ENCODE data around the gene CTNS.

Gene CTNS

DNA sequence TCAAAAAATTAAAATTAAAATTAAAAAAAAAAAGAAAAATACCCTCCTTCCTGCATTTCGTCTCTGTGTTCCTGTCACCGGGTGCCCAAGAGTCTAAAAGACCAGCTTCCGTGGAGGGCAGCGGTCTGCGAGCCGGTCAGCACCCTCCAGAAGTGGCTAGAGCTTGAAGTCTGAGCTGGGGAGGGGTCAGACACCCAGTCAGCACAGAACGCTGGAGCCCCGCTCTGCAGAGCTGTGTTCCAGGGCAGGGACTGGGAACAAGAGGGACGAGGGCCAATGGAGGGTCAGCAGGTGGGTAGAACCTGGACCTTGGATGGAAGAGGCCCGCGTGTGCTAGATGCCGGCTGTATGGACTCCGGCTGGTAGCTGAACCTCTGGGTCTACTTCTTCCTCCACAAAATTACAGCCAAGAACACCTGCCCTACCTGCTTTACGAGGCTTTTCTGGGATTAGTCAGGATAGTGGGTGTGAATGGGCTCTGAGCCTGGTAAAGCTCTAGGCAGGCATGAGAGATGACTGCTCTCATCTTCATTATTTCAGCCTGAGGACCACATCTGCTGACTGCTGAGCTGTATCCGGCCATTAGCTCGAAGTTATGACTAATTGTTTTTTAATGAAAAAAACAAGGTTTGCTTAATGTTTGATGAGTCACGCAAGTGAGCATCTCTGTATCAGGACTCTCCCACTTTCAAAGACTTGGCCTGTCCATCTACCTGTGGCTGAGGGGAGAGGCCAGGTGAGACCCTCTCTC is 33.3 kb upstream of the CTNS start:
- Histone ChIP-seq H3K27ac (ENCODE audit: insufficient read depth in 1 of 2, low read depth in 1 of 2, low read length in 2 of 2, poor library complexity in 1 of 2, severe bottlenecking in 2 of 2) (no peak overlapping the region), H3K4me3 (ENCODE audit: control insufficient read depth in 1 of 7, extremely low read depth in 1 of 7, insufficient read depth in 4 of 7, low read depth in 2 of 7, low read length in 6 of 7) (no peak overlapping the region), H3K27me3 (replicated peaks in 2 of 5; ENCODE audit: control insufficient read depth in 4 of 5, insufficient read depth in 5 of 5, low read length in 4 of 5) (no peaks in the 10 kb centered on the region), H3K36me3 (ENCODE audit: control insufficient read depth in 4 of 4, insufficient read depth in 4 of 4, low read length in 3 of 4) (peaks cover 5 to 17% (median 12%) of the 10 kb centered on the region in 4 experiments), H3K4me1 (ENCODE audit: control extremely low read depth in 1 of 4, control insufficient read depth in 4 of 4, insufficient read depth in 4 of 4, low read length in 3 of 4) (no peaks in the 10 kb centered on the region), H3K9me3 (ENCODE audit: control extremely low read depth in 1 of 5, control insufficient read depth in 4 of 5, insufficient read depth in 2 of 5, low read depth in 1 of 5, low read length in 4 of 5) (no peaks in the 10 kb centered on the region)
- CTCF ChIA-PET: interaction anchor here (0.9 to 1.2 kb wide), 2 partner anchors 43 to 44 kb away, joined by 3 read pairs; no protein-coding TSS in a partner anchor
- POLR2A ChIA-PET: no interaction called here
- 98% methylated on average over 12 of the region's 17 CpGs for WGBS (ENCODE audit: insufficient coverage)
- no peak for DNase-seq

DNA sequence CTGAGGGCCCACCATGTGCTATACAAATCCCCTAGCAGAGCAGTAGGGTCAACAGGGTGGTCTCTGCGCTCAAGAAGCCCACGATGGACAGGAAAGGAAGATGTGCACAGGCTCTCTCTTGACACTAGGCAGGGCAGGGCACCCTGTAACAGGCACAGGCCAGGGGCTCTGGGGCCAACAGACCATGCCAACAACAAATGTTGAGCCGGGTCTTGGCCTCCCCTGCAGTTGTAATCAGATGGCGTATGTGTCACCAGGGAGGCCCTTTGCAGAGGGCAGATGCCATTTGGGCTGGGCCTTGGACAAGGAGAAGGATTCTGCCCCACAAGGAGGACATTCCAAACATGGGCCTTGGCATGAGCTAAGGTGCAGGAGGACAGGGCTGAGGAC is 32.7 kb upstream of the CTNS start:
- Histone ChIP-seq H3K36me3 (ENCODE audit: control insufficient read depth in 4 of 4, insufficient read depth in 4 of 4, low read length in 3 of 4) (peaks cover 5 to 21% (median 13%) of the 10 kb centered on the region in 4 experiments), H3K27ac (ENCODE audit: insufficient read depth in 1 of 2, low read depth in 1 of 2, low read length in 2 of 2, poor library complexity in 1 of 2, severe bottlenecking in 2 of 2) (no peak overlapping the region), H3K27me3 (replicated peaks in 2 of 5; ENCODE audit: control insufficient read depth in 4 of 5, insufficient read depth in 5 of 5, low read length in 4 of 5) (no peaks in the 10 kb centered on the region), H3K4me3 (ENCODE audit: control insufficient read depth in 1 of 7, extremely low read depth in 1 of 7, insufficient read depth in 4 of 7, low read depth in 2 of 7, low read length in 6 of 7) (no peak overlapping the region), H3K4me1 (ENCODE audit: control extremely low read depth in 1 of 4, control insufficient read depth in 4 of 4, insufficient read depth in 4 of 4, low read length in 3 of 4) (no peaks in the 10 kb centered on the region), H3K9me3 (ENCODE audit: control extremely low read depth in 1 of 5, control insufficient read depth in 4 of 5, insufficient read depth in 2 of 5, low read depth in 1 of 5, low read length in 4 of 5) (no peaks in the 10 kb centered on the region)
- CTCF ChIA-PET: interaction anchor here (0.9 kb wide), 1 partner anchor 44 kb away, joined by 3 read pairs; no protein-coding TSS in a partner anchor
- DNase-seq: no peak
- WGBS (ENCODE audit: insufficient coverage): 100% methylated on average over 4 of the region's 4 CpGs
- POLR2A ChIA-PET: no interaction called here

DNA sequence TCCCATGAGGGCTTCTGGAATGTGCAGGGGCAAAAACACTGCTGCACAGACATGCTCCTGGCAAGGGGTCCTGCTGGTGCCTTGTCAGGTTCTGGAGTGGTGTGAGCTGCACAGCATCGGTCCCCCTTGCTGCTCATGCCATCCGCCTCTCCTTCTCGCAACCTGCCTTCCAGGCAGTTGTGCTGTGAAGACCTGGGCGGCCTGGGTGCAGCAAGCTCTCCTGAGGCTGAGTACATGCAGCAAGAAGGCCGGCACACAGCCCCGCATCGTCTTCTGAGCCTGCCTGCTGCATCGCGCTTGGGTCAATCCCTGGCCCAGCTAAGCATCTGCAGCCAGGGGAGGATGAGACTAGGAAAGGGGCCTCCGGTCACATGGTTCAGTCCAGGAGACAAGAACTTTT is 26.9 kb upstream of the CTNS start:
- H3K36me3 ChIP-seq (ENCODE audit: control insufficient read depth in 4 of 4, insufficient read depth in 4 of 4, low read length in 3 of 4): peaks cover 9 to 59% (median 35%) of the 10 kb centered on the region in 4 experiments
- H3K27me3 ChIP-seq (replicated peaks in 2 of 5; ENCODE audit: control insufficient read depth in 4 of 5, insufficient read depth in 5 of 5, low read length in 4 of 5): no peaks in the 10 kb centered on the region
- no peak for DNase-seq
- no peaks in the 10 kb centered on the region for H3K4me1 ChIP-seq (ENCODE audit: control extremely low read depth in 1 of 4, control insufficient read depth in 4 of 4, insufficient read depth in 4 of 4, low read length in 3 of 4)
- no peak overlapping the region for H3K4me3 ChIP-seq (ENCODE audit: control insufficient read depth in 1 of 7, extremely low read depth in 1 of 7, insufficient read depth in 4 of 7, low read depth in 2 of 7, low read length in 6 of 7)
- POLR2A ChIA-PET: no interaction called here
- WGBS (ENCODE audit: insufficient coverage): 97% methylated on average over 10 of the region's 10 CpGs
- CTCF ChIA-PET: no interaction called here
- H3K9me3 ChIP-seq (ENCODE audit: control extremely low read depth in 1 of 5, control insufficient read depth in 4 of 5, insufficient read depth in 2 of 5, low read depth in 1 of 5, low read length in 4 of 5): no peaks in the 10 kb centered on the region
- no peak overlapping the region for H3K27ac ChIP-seq (ENCODE audit: insufficient read depth in 1 of 2, low read depth in 1 of 2, low read length in 2 of 2, poor library complexity in 1 of 2, severe bottlenecking in 2 of 2)

DNA sequence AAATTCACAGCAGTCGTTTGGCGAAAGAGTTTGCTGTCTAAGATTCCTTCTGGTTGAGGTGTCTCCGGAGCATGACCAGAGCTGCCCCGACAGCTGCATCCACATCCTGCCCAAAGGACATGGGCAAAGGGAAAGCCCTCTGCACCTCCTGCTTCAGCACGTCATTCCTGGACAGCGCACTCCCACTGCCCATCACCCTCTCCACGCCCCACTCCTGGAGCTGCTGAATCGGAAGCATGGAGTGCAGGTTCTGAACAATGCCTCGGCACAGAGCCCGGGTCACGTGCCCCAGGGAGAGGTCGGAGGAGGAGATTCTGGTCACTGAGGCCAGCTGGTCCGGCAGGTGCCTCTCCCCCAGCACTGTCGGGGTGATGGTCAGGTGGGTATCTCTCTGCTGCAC is 26.0 kb upstream of the CTNS start:
- CTCF ChIA-PET: interaction anchor here (0.6 kb wide), 2 partner anchors 9 to 26 kb away, joined by 3 read pairs; partner anchors contain the start of genes CTNS and SHPK
- WGBS (ENCODE audit: insufficient coverage): 98% methylated on average over 13 of the region's 14 CpGs
- H3K36me3 ChIP-seq (ENCODE audit: control insufficient read depth in 4 of 4, insufficient read depth in 4 of 4, low read length in 3 of 4): peaks cover 7 to 66% (median 41%) of the 10 kb centered on the region in 4 experiments

DNA sequence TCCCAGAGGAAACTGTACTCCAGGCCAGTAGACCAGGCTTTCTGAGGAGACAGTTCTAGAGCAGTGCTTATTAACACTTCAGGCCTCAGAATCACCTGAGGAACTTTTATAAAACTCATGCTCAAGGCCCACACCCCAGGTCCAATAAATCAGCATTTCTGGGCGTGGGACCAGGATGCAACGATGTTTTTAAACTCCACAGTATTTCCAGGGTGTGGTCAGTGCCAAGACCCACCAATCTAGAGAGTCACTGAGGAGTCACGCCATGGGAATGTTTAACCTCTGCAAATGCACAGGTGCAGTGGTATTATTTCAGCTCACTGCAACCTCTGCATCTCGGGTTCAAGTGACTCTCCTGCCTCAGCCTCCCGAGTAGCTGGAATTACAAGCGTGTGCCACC is 23.4 kb upstream of the CTNS start:
- H3K9me3 ChIP-seq (ENCODE audit: control extremely low read depth in 1 of 5, control insufficient read depth in 4 of 5, insufficient read depth in 2 of 5, low read depth in 1 of 5, low read length in 4 of 5): peaks cover 1 to 13% (median 7%) of the 10 kb centered on the region in 5 experiments
- no peak overlapping the region for H3K27ac ChIP-seq (ENCODE audit: insufficient read depth in 1 of 2, low read depth in 1 of 2, low read length in 2 of 2, poor library complexity in 1 of 2, severe bottlenecking in 2 of 2)
- 96% methylated on average over 4 of the region's 6 CpGs for WGBS (ENCODE audit: insufficient coverage)
- no peak overlapping the region for H3K4me3 ChIP-seq (ENCODE audit: control insufficient read depth in 1 of 7, extremely low read depth in 1 of 7, insufficient read depth in 4 of 7, low read depth in 2 of 7, low read length in 6 of 7)
- CTCF ChIA-PET: interaction anchor here (0.8 kb wide), 1 partner anchor 30 kb away, joined by 3 read pairs; no protein-coding TSS in a partner anchor
- no peaks in the 10 kb centered on the region for H3K27me3 ChIP-seq (replicated peaks in 2 of 5; ENCODE audit: control insufficient read depth in 4 of 5, insufficient read depth in 5 of 5, low read length in 4 of 5)
- no peak for DNase-seq
- H3K36me3 ChIP-seq (ENCODE audit: control insufficient read depth in 4 of 4, insufficient read depth in 4 of 4, low read length in 3 of 4): peaks cover 13 to 74% (median 51%) of the 10 kb centered on the region in 4 experiments
- no peaks in the 10 kb centered on the region for H3K4me1 ChIP-seq (ENCODE audit: control extremely low read depth in 1 of 4, control insufficient read depth in 4 of 4, insufficient read depth in 4 of 4, low read length in 3 of 4)
- POLR2A ChIA-PET: no interaction called here

More for the DNA sequence above, 26.0 kb upstream of the CTNS start:
- H3K9me3 ChIP-seq (ENCODE audit: control extremely low read depth in 1 of 5, control insufficient read depth in 4 of 5, insufficient read depth in 2 of 5, low read depth in 1 of 5, low read length in 4 of 5): no peaks in the 10 kb centered on the region
- POLR2A ChIA-PET: no interaction called here
- no peaks in the 10 kb centered on the region for H3K27me3 ChIP-seq (replicated peaks in 2 of 5; ENCODE audit: control insufficient read depth in 4 of 5, insufficient read depth in 5 of 5, low read length in 4 of 5)
- H3K4me3 ChIP-seq (ENCODE audit: control insufficient read depth in 1 of 7, extremely low read depth in 1 of 7, insufficient read depth in 4 of 7, low read depth in 2 of 7, low read length in 6 of 7): no peak overlapping the region
- H3K27ac ChIP-seq (ENCODE audit: insufficient read depth in 1 of 2, low read depth in 1 of 2, low read length in 2 of 2, poor library complexity in 1 of 2, severe bottlenecking in 2 of 2): no peak overlapping the region
- DNase-seq: no peak
- H3K4me1 ChIP-seq (ENCODE audit: control extremely low read depth in 1 of 4, control insufficient read depth in 4 of 4, insufficient read depth in 4 of 4, low read length in 3 of 4): no peaks in the 10 kb centered on the region

DNA sequence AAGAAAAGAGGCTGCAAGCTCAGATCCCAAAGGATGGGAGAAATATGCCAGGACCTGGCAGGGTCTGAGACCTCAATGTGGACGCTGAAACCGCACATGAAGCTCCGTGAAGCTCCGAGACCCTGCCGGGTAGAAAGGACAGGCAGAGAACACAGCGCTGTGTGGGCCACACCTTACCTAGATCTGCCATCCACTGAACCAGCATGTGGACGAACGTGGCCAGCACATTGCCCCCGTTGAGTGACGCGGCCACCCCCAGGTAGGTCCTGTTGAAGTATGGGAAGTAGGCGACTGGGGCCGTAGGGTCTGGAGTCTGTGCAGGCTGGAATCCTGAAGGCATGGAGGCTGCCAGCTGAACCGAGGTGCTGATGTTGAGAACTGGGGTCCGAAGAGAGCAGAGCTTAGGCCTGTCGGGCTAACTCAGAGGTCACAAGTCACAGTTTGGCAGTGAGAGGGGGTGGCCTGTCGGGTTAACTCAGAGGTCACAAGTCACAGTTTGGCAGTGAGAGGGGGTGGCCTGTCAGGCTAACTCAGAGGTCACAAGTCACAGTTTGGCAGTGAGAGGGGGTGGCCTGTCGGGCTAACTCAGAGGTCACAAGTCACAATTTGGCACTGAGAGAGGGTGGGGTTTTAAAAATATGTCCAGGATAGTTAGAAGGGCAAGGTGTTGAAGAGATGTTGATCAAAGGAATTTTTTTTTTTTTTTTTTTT is 21.2 kb upstream of the CTNS start:
- no peak overlapping the region for H3K4me3 ChIP-seq (ENCODE audit: control insufficient read depth in 1 of 7, extremely low read depth in 1 of 7, insufficient read depth in 4 of 7, low read depth in 2 of 7, low read length in 6 of 7)
- no peak overlapping the region for H3K27ac ChIP-seq (ENCODE audit: insufficient read depth in 1 of 2, low read depth in 1 of 2, low read length in 2 of 2, poor library complexity in 1 of 2, severe bottlenecking in 2 of 2)
- H3K27me3 ChIP-seq (replicated peaks in 2 of 5; ENCODE audit: control insufficient read depth in 4 of 5, insufficient read depth in 5 of 5, low read length in 4 of 5): no peaks in the 10 kb centered on the region
- H3K9me3 ChIP-seq (ENCODE audit: control extremely low read depth in 1 of 5, control insufficient read depth in 4 of 5, insufficient read depth in 2 of 5, low read depth in 1 of 5, low read length in 4 of 5): peaks cover 1 to 21% (median 7%) of the 10 kb centered on the region in 5 experiments
- H3K36me3 ChIP-seq (ENCODE audit: control insufficient read depth in 4 of 4, insufficient read depth in 4 of 4, low read length in 3 of 4): peaks cover 16 to 73% (median 46%) of the 10 kb centered on the region in 4 experiments
- CTCF ChIA-PET: no interaction called here
- WGBS (ENCODE audit: insufficient coverage): 97% methylated on average over 16 of the region's 18 CpGs
- no peaks in the 10 kb centered on the region for H3K4me1 ChIP-seq (ENCODE audit: control extremely low read depth in 1 of 4, control insufficient read depth in 4 of 4, insufficient read depth in 4 of 4, low read length in 3 of 4)
- no peak for DNase-seq
- POLR2A ChIA-PET: no interaction called here
